A549 (cell line): ENCODE data around the gene GRM5. TPM values are rescaled to one million over a fixed set of nuclear protein-coding genes. Genes with fewer than 3 reads are reported as not detected.

Experiments
- ATAC-seq, 2 experiments: fragments of 200-7000 bp in 1 of 2; fragments of >200 bp in 1 of 2; cut with Nextera tagmentation in 1 of 2; cut with Tn5 transposase in 1 of 2; 3 replicates each; pipeline versions ENCODE4 v1.8.0 to v1.9.1; 2018 to 2020; ENCODE audit warnings: mild to moderate bottlenecking in 1 of 2, moderate library complexity in 1 of 2
- CTCF ChIA-PET: fragments of 300-600 bp; sonication (Branson Sonifier 250); formaldehyde crosslinking; extraction: SDS; loops from one replicate; lab custom pipeline; 2021; ENCODE audit warnings: antibody characterized with exemption, inconsistent platforms; lab: Yijun Ruan, JAX
- POLR2A ChIA-PET: fragments of 350-600 bp; formaldehyde crosslinking; extraction: SDS; loops from one replicate; lab custom pipeline; 2021; ENCODE audit warnings: antibody characterized with exemption, inconsistent platforms; lab: Yijun Ruan, JAX
- DNase-seq, 2 experiments: peaks; one replicate each; pipeline versions ENCODE4 v3.0.0 to v3.0.0-alpha.2; 2011 to 2016; ENCODE audit warnings: low read depth in 1 of 2, low spot score in 1 of 2
- FAIRE-seq: peaks from 2 replicates; lab custom pipeline; 2011; peaks lifted over from hg19 to GRCh38; lab: Jason Lieb, UNC
- H3K27ac ChIP-seq, 2 experiments: fragments of >200 bp; sonication (Bioruptor Twin); formaldehyde crosslinking; 3 replicates each; pipeline ENCODE4 v1.5.1; 2016 to 2017
- H3K4me1 ChIP-seq: fragments of >200 bp; sonication (Bioruptor Twin); formaldehyde crosslinking; 3 replicates; pipeline ENCODE4 v1.6.1; 2016
- H3K4me2 ChIP-seq: fragments of >200 bp; sonication (Bioruptor Twin); formaldehyde crosslinking; 3 replicates; pipeline ENCODE4 v1.6.1; 2016
- H3K4me3 ChIP-seq: fragments of >200 bp; sonication (Bioruptor Twin); formaldehyde crosslinking; 3 replicates; pipeline ENCODE4 v1.5.1; 2016
- H3K9me3 ChIP-seq: fragments of >200 bp; sonication (Bioruptor Twin); formaldehyde crosslinking; 3 replicates; pipeline ENCODE4 v1.6.1; 2016
- BCL3 ChIP-seq: fragments of >200 bp; sonication (Bioruptor Twin); formaldehyde crosslinking; IDR thresholded peaks from 3 replicates; pipeline ENCODE4 v1.6.1; 2016
- BHLHE40 ChIP-seq: IDR thresholded peaks from 2 replicates; pipeline ENCODE4 v1.6.1; 2012; ENCODE audit warnings: low read depth, low read length, inconsistent platforms
- CBX8 ChIP-seq: fragments of 200-600 bp; sonication (generic); IDR thresholded peaks from 2 replicates; pipeline ENCODE4 v1.6.1; 2016
- CEBPB ChIP-seq, 2 experiments: fragments of >200 bp in 1 of 2; sonication (Bioruptor Twin) in 1 of 2; formaldehyde crosslinking in 1 of 2; IDR thresholded peaks; 2 replicates each; pipeline ENCODE4 v1.6.1; 2012 to 2016
- CHD2 ChIP-seq: fragments of 150-350 bp; IDR thresholded peaks from 2 replicates; pipeline ENCODE4 v1.6.1; 2014; ENCODE audit warnings: low read length; ENCODE audit not compliant: partially characterized antibody
- CHD4 ChIP-seq: fragments of 200-600 bp; sonication (generic); IDR thresholded peaks from 2 replicates; pipeline ENCODE4 v1.6.1; 2016; ENCODE audit warnings: antibody characterized with exemption, mild to moderate bottlenecking, borderline replicate concordance
- EHMT2 ChIP-seq: fragments of 200-600 bp; sonication (generic); IDR thresholded peaks from 2 replicates; pipeline ENCODE4 v1.6.1; 2016; ENCODE audit warnings: antibody characterized with exemption, low read depth, mild to moderate bottlenecking, moderate library complexity
- EP300 ChIP-seq, 2 experiments: fragments of >200 bp; sonication (Bioruptor Twin); formaldehyde crosslinking; IDR thresholded peaks; 2 replicates in 1 of 2; 3 replicates in 1 of 2; pipeline ENCODE4 v1.6.1; 2016 to 2017
- HEYL ChIP-seq: fragments of 250-450 bp; sonication (Bioruptor Pico); IDR thresholded peaks from 2 replicates; pipeline ENCODE4 v1.8.0; 2021; ENCODE audit warnings: mild to moderate bottlenecking, moderate library complexity
- HOXA7 ChIP-seq: fragments of 250-450 bp; sonication (Bioruptor Pico); IDR thresholded peaks from 2 replicates; pipeline ENCODE4 v1.5.0; 2020; ENCODE audit warnings: mild to moderate bottlenecking, moderate library complexity
- HOXB13 ChIP-seq: fragments of 250-450 bp; sonication (Bioruptor Pico); IDR thresholded peaks from 2 replicates; pipeline ENCODE4 v1.5.0; 2020; ENCODE audit warnings: low read depth, mild to moderate bottlenecking, moderate library complexity
- JUNB ChIP-seq: fragments of >200 bp; sonication (Bioruptor Twin); formaldehyde crosslinking; IDR thresholded peaks from 2 replicates; pipeline ENCODE4 v1.6.1; 2016
- MAFK ChIP-seq: fragments of 450-650 bp; IDR thresholded peaks from 2 replicates; pipeline ENCODE4 v1.6.1; 2014; ENCODE audit not compliant: partially characterized antibody
- MYC ChIP-seq: IDR thresholded peaks from 2 replicates; pipeline ENCODE4 v1.6.1; 2012; ENCODE audit warnings: mild to moderate bottlenecking, inconsistent platforms, low read length, improper control_type of control experiment, borderline replicate concordance
- RAD21 ChIP-seq, 2 experiments: fragments of >200 bp in 1 of 2; sonication (Bioruptor Twin) in 1 of 2; formaldehyde crosslinking in 1 of 2; IDR thresholded peaks in 1 of 2; conservative IDR thresholded peaks in 1 of 2; 2 replicates in 1 of 2; 3 replicates in 1 of 2; pipeline ENCODE4 v1.6.1; 2012 to 2018; ENCODE audit warnings: inconsistent platforms in 1 of 2
- RCOR1 ChIP-seq: fragments of 150-350 bp; IDR thresholded peaks from 2 replicates; pipeline ENCODE4 v1.6.1; 2014; ENCODE audit warnings: antibody characterized with exemption, low read length, low read depth
- RNF2 ChIP-seq: fragments of 200-600 bp; sonication (generic); IDR thresholded peaks from 2 replicates; pipeline ENCODE4 v1.6.1; 2016; ENCODE audit warnings: low read depth, mild to moderate bottlenecking, antibody characterized with exemption, moderate library complexity, borderline replicate concordance
- TP53 ChIP-seq: fragments of 250-450 bp; sonication (Bioruptor Pico); IDR thresholded peaks from 2 replicates; pipeline ENCODE4 v1.5.0; 2021; ENCODE audit warnings: mild to moderate bottlenecking, moderate library complexity
- USF2 ChIP-seq: fragments of 450-650 bp; IDR thresholded peaks from 2 replicates; pipeline ENCODE4 v1.6.1; 2014; ENCODE audit warnings: antibody characterized with exemption
- ZC3H11A ChIP-seq: fragments of 450-650 bp; IDR thresholded peaks from 2 replicates; pipeline ENCODE4 v1.6.1; 2014; ENCODE audit warnings: antibody characterized with exemption, mild to moderate bottlenecking
- ZSCAN20 ChIP-seq: fragments of 250-450 bp; sonication (Bioruptor Pico); IDR thresholded peaks from 2 replicates; pipeline ENCODE4 v1.8.0; 2022; ENCODE audit warnings: mild to moderate bottlenecking, moderate library complexity
- WGBS: methylation state at CpG from one replicate; pipeline ENCODE4 v1.1.6; 2017; ENCODE audit errors: missing lambda C conversion rate; 5-methylcytosine and 5-hydroxymethylcytosine counted together
- polyA plus RNA-seq, 4 experiments: library from polyadenylated mRNA; depleted of rRNA in 3 of 4; stranded (reverse); fragments of >200 nt; fragmentation: RNase III in 1 of 4; extraction: RNeasy Plus Mini Kit Qiagen cat#74134 plus additional on column Dnase treatment in 1 of 4; gene quantifications; 2 replicates in 3 of 4; 3 replicates in 1 of 4; pipeline ENCODE4 v1.2.3, GENCODE V29; 2011 to 2017
- TF ChIP-seq, protein P1 (sequence below): fragments of >200 bp; sonication (Bioruptor Twin); formaldehyde crosslinking; IDR thresholded peaks from 3 replicates; pipeline ENCODE4 v1.5.1; 2016
- TF ChIP-seq, protein P2 (sequence below): fragments of >200 bp; sonication (Bioruptor Twin); formaldehyde crosslinking; IDR thresholded peaks from 2 replicates; pipeline ENCODE4 v1.6.1; 2016
- TF ChIP-seq, protein P3 (sequence below): IDR thresholded peaks from 2 replicates; pipeline ENCODE4 v1.6.1; 2012
- TF ChIP-seq, protein P4 (sequence below): IDR thresholded peaks from 2 replicates; pipeline ENCODE4 v1.6.1; 2012

GRM5 gene
- polyA plus RNA-seq, 2 of the 4 experiments (the other 2 are of a cell fraction): 0.01 TPM; not detected in 1

DNA sequence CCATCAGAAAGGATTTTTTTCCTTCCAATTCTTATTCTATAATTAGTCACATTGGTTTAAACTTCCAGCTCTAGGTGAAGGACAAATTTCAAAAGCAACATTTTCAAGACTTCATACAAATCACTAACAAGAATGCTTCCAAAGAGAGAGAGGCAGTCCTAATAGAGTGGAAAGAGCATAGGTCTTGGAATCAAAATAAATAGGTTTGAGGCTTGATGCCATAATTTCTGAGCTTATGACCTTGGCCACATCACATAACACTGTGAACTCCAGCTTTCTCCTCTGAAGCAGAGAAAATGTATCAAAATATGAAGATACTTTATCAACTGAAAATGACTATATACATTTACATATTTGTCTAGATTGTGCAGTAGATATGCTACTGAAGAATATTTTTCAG, 246.8 kb downstream of the GRM5 start (continued):
- TF ChIP-seq HOXA7 (CRISPR knock-in tag): no peak
- TF ChIP-seq, protein P1, sequence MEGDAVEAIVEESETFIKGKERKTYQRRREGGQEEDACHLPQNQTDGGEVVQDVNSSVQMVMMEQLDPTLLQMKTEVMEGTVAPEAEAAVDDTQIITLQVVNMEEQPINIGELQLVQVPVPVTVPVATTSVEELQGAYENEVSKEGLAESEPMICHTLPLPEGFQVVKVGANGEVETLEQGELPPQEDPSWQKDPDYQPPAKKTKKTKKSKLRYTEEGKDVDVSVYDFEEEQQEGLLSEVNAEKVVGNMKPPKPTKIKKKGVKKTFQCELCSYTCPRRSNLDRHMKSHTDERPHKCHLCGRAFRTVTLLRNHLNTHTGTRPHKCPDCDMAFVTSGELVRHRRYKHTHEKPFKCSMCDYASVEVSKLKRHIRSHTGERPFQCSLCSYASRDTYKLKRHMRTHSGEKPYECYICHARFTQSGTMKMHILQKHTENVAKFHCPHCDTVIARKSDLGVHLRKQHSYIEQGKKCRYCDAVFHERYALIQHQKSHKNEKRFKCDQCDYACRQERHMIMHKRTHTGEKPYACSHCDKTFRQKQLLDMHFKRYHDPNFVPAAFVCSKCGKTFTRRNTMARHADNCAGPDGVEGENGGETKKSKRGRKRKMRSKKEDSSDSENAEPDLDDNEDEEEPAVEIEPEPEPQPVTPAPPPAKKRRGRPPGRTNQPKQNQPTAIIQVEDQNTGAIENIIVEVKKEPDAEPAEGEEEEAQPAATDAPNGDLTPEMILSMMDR: no peak
- TF ChIP-seq CHD2: no peak
- no peak for TF ChIP-seq ZC3H11A

GRCh38 chr11:88815505-88815904, 250.3 kb downstream of the GRM5 start:
- FAIRE-seq (no peak), ATAC-seq (no peak), DNase-seq (no peak)
- WGBS: 10% methylated on average over 2 of the region's 3 CpGs
- Histone ChIP-seq H3K4me3 (no peak overlapping the region), H3K9me3 (no peaks in the 10 kb centered on the region), H3K4me1 (no peaks in the 10 kb centered on the region), H3K4me2 (no peak overlapping the region), H3K27ac (no peak overlapping the region)
- POLR2A ChIA-PET: no interaction called here
- TF ChIP-seq BHLHE40 (no peak), EP300 (IDR thresholded peaks at IDR 0.05) (no peak), JUNB (no peak)
- CTCF ChIA-PET: no interaction called here

DNA sequence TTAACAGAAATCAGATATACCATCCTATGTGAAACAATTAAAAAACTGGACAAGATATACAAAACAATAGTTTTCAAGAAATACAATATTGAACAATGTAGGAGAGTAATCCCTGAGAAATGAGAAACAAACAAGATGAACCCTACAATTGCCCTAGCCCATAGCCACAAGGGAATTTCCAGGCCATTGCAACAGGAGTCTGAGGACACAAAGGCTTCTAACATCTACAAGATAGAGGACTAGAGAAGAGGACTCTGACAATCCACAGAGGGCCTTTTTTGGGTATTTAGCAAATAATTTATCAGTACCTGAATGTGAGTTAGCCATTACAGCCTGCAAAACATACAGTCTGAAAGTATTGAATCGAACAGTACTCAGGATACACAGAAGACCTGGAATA, 251.7 kb downstream of the GRM5 start:
- no peak overlapping the region for H3K4me3 ChIP-seq
- TF ChIP-seq HOXB13 (CRISPR knock-in tag) (no peak), CHD4 (no peak), TP53 (CRISPR knock-in tag) (no peak), MYC (no peak), RCOR1 (no peak), CBX8 (no peak), HEYL (no peak), BCL3 (no peak), RAD21 (conservative IDR thresholded peaks at IDR 0.05 in 1 of 2, IDR thresholded peaks at IDR 0.05 in 1 of 2) (no peak)
- TF ChIP-seq, protein P2, sequence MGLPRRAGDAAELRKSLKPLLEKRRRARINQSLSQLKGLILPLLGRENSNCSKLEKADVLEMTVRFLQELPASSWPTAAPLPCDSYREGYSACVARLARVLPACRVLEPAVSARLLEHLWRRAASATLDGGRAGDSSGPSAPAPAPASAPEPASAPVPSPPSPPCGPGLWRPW: no peak
- no peak for FAIRE-seq
- ChIA-PET CTCF (no interaction called here), POLR2A (no interaction called here)
- no peak overlapping the region for H3K27ac ChIP-seq
- ATAC-seq: no peak
- no peak for DNase-seq
- H3K4me1 ChIP-seq: no peaks in the 10 kb centered on the region
- no peak overlapping the region for H3K4me2 ChIP-seq
- 0% methylated on average over 1 of the region's 1 CpG for WGBS
- no peaks in the 10 kb centered on the region for H3K9me3 ChIP-seq

GRCh38 chr11:88813233-88813915, 252.4 kb downstream of the GRM5 start:
- no peak for DNase-seq
- no peak for ATAC-seq
- H3K4me2 ChIP-seq: no peak overlapping the region
- H3K4me1 ChIP-seq: no peaks in the 10 kb centered on the region
- FAIRE-seq: no peak
- H3K27ac ChIP-seq: no peak overlapping the region
- WGBS: 2% methylated on average over 1 of the region's 1 CpG
- CTCF ChIA-PET: no interaction called here
- H3K9me3 ChIP-seq: no peaks in the 10 kb centered on the region
- POLR2A ChIA-PET: no interaction called here
- no peak overlapping the region for H3K4me3 ChIP-seq
- no peak for TF ChIP-seq CEBPB (IDR thresholded peaks at IDR 0.05)
- no peak for TF ChIP-seq ZSCAN20 (CRISPR knock-in tag)
- TF ChIP-seq, protein P2: no peak
- no peak for TF ChIP-seq JUNB
- TF ChIP-seq TP53 (CRISPR knock-in tag): no peak
- TF ChIP-seq USF2: no peak
- TF ChIP-seq, protein P3, sequence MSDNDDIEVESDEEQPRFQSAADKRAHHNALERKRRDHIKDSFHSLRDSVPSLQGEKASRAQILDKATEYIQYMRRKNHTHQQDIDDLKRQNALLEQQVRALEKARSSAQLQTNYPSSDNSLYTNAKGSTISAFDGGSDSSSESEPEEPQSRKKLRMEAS: no peak
- TF ChIP-seq CBX8: no peak
- no peak for TF ChIP-seq RNF2
- TF ChIP-seq, protein P4, sequence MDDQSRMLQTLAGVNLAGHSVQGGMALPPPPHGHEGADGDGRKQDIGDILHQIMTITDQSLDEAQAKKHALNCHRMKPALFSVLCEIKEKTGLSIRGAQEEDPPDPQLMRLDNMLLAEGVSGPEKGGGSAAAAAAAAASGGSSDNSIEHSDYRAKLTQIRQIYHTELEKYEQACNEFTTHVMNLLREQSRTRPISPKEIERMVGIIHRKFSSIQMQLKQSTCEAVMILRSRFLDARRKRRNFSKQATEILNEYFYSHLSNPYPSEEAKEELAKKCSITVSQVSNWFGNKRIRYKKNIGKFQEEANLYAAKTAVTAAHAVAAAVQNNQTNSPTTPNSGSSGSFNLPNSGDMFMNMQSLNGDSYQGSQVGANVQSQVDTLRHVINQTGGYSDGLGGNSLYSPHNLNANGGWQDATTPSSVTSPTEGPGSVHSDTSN: no peak
- no peak for TF ChIP-seq MAFK
- TF ChIP-seq EHMT2: no peak
